ENCODE measurements around the gene REEP6.

- no peak for TF ChIP-seq GATA2 (IDR thresholded peaks at IDR 0.05; ENCODE audit: low read depth, low read length)
- TF ChIP-seq GATA3 (IDR thresholded peaks at IDR 0.05; ENCODE audit: low read depth, low read length): no peak
Measured at GRCh38 chr19:1487576-1488281, 3.3 kb upstream of the REEP6 start.

All from SH-SY5Y (cell line).